Mesendoderm (in vitro differentiated cells): Measurements from ENCODE around the gene DRP2.

Experiments used
- DNase-seq: peaks from one replicate; pipeline ENCODE4 v3.0.0; 2013
- H2AK5ac ChIP-seq: 2 replicates; pipeline ENCODE4 v1.6.1; 2013; ENCODE audit warnings: low read length, inconsistent platforms
- H2BK120ac ChIP-seq: 2 replicates; pipeline ENCODE4 v1.6.1; 2013; ENCODE audit warnings: low read depth, mild to moderate bottlenecking, low read length, moderate library complexity, mixed read lengths
- H2BK15ac ChIP-seq: replicated peaks from 2 replicates; pipeline ENCODE4 v1.6.1; 2013; ENCODE audit warnings: low read depth, mild to moderate bottlenecking, moderate library complexity
- H2BK5ac ChIP-seq: 2 replicates; pipeline ENCODE4 v1.6.1; 2013; ENCODE audit warnings: low read length, inconsistent platforms
- H3K18ac ChIP-seq: 2 replicates; pipeline ENCODE4 v1.6.1; 2013; ENCODE audit warnings: mild to moderate bottlenecking, low read length, mixed read lengths
- H3K23ac ChIP-seq: one replicate; pipeline ENCODE4 v1.6.1; 2013; ENCODE audit warnings: low read length
- H3K27ac ChIP-seq: 2 replicates; pipeline ENCODE4 v1.5.1; 2013; ENCODE audit warnings: low read depth, mild to moderate bottlenecking, inconsistent platforms, low read length, moderate library complexity
- H3K27me3 ChIP-seq: 2 replicates; pipeline ENCODE4 v1.6.1; 2013; ENCODE audit warnings: low read length, control low read depth, mild to moderate bottlenecking, inconsistent platforms; ENCODE audit not compliant: insufficient read depth, poor library complexity
- H3K36me3 ChIP-seq: 2 replicates; pipeline ENCODE4 v1.6.1; 2013; ENCODE audit warnings: low read length, inconsistent platforms; ENCODE audit not compliant: control insufficient read depth, insufficient read depth
- H3K4ac ChIP-seq: one replicate; pipeline ENCODE4 v1.6.1; 2013; ENCODE audit warnings: low read depth, mild to moderate bottlenecking, low read length, moderate library complexity
- H3K4me1 ChIP-seq: 2 replicates; pipeline ENCODE4 v1.6.1; 2013; ENCODE audit warnings: low read depth, low read length, inconsistent platforms; ENCODE audit not compliant: control insufficient read depth
- H3K4me2 ChIP-seq: 2 replicates; pipeline ENCODE4 v1.6.1; 2013; ENCODE audit warnings: low read length
- H3K4me3 ChIP-seq: 2 replicates; pipeline ENCODE4 v1.5.1; 2013; ENCODE audit warnings: mild to moderate bottlenecking, low read length
- H3K56ac ChIP-seq: one replicate; pipeline ENCODE4 v1.6.1; 2013; ENCODE audit warnings: low read length
- H3K79me1 ChIP-seq: 2 replicates; pipeline ENCODE4 v1.6.1; 2013; ENCODE audit warnings: low read length, inconsistent platforms
- H3K79me2 ChIP-seq: 2 replicates; pipeline ENCODE4 v1.6.1; 2013; ENCODE audit warnings: mild to moderate bottlenecking, low read length; ENCODE audit not compliant: control insufficient read depth, insufficient read depth
- H3K9ac ChIP-seq: 2 replicates; pipeline ENCODE4 v1.6.1; 2013; ENCODE audit warnings: low read length, inconsistent platforms
- H4K5ac ChIP-seq: one replicate; pipeline ENCODE4 v1.6.1; 2013; ENCODE audit warnings: low read length
- H4K8ac ChIP-seq: one replicate; pipeline ENCODE4 v1.6.1; 2013; ENCODE audit warnings: low read depth, mild to moderate bottlenecking, control low read depth, low read length, moderate library complexity
- WGBS: extraction: QIAGEN DNeasy Blood & Tissue Kit; methylation state at CpG from one replicate; pipeline ENCODE4 v1.1.7; 2013; ENCODE audit warnings: low lambda C conversion rate, missing lambda C conversion rate; ENCODE audit not compliant: insufficient coverage; ENCODE audit errors: extremely low coverage; 5-methylcytosine and 5-hydroxymethylcytosine counted together

The DRP2 gene

GRCh38 chrX:101208152-101208905 lies 11.3 kb upstream of the DRP2 start:
- Histone ChIP-seq H3K36me3 (no peaks in the 10 kb centered on the region), H3K4me1 (no peaks in the 10 kb centered on the region), H2AK5ac (no peak overlapping the region), H3K23ac (no peak overlapping the region), H2BK5ac (no peak overlapping the region), H3K27me3 (no peaks in the 10 kb centered on the region), H2BK15ac (no peak overlapping the region), H3K4ac (no peak overlapping the region), H2BK120ac (no peak overlapping the region), H3K9ac (no peak overlapping the region), H4K5ac (no peak overlapping the region), H3K79me1 (no peaks in the 10 kb centered on the region), H3K27ac (no peak overlapping the region), H3K18ac (no peak overlapping the region), H3K79me2 (no peaks in the 10 kb centered on the region), H3K56ac (no peak overlapping the region), H4K8ac (no peak overlapping the region), H3K4me3 (no peak overlapping the region), H3K4me2 (no peak overlapping the region)
- DNase-seq = no peak
- WGBS = no CpG with 5 or more reads among the region's 4 CpGs

- H4K5ac ChIP-seq = no peak overlapping the region
- no peak overlapping the region for H3K18ac ChIP-seq
- H3K27ac ChIP-seq = no peak overlapping the region
- H3K9ac ChIP-seq = no peak overlapping the region
- no peak overlapping the region for H3K56ac ChIP-seq
- no peak overlapping the region for H2BK5ac ChIP-seq
- no peaks in the 10 kb centered on the region for H3K27me3 ChIP-seq
- no peak overlapping the region for H3K4me2 ChIP-seq
- H2AK5ac ChIP-seq = no peak overlapping the region
- H2BK15ac ChIP-seq = no peak overlapping the region
- no peaks in the 10 kb centered on the region for H3K4me1 ChIP-seq
- no peak overlapping the region for H2BK120ac ChIP-seq
- H3K36me3 ChIP-seq = no peaks in the 10 kb centered on the region
- WGBS = no CpG with 5 or more reads among the region's 1 CpG
- DNase-seq = no peak
- H4K8ac ChIP-seq = no peak overlapping the region
- no peak overlapping the region for H3K23ac ChIP-seq
- H3K4ac ChIP-seq = no peak overlapping the region
- no peaks in the 10 kb centered on the region for H3K79me2 ChIP-seq
- no peaks in the 10 kb centered on the region for H3K79me1 ChIP-seq
- no peak overlapping the region for H3K4me3 ChIP-seq
Observed at GRCh38 chrX:101210630-101211029, 9.0 kb upstream of the DRP2 start.

- Histone ChIP-seq H3K27ac (no peak overlapping the region), H2BK15ac (no peak overlapping the region), H3K4me3 (no peak overlapping the region), H3K56ac (no peak overlapping the region), H3K9ac (no peak overlapping the region), H3K79me2 (no peaks in the 10 kb centered on the region), H3K4ac (no peak overlapping the region), H3K36me3 (no peaks in the 10 kb centered on the region), H2BK120ac (no peak overlapping the region), H3K4me2 (no peak overlapping the region), H3K23ac (no peak overlapping the region), H4K5ac (no peak overlapping the region), H3K79me1 (no peaks in the 10 kb centered on the region), H3K18ac (no peak overlapping the region), H2BK5ac (no peak overlapping the region), H4K8ac (no peak overlapping the region), H2AK5ac (no peak overlapping the region), H3K4me1 (no peaks in the 10 kb centered on the region), H3K27me3 (no peaks in the 10 kb centered on the region)
- no peak for DNase-seq
- no CpG with 5 or more reads among the region's 6 CpGs for WGBS
Observed at GRCh38 chrX:101217689-101218088, 1.9 kb upstream of the DRP2 start.

- H3K27ac ChIP-seq = no peak overlapping the region
- H4K8ac ChIP-seq = no peak overlapping the region
- no peak overlapping the region for H2BK5ac ChIP-seq
- no peak overlapping the region for H2BK120ac ChIP-seq
- H3K18ac ChIP-seq = no peak overlapping the region
- no peaks in the 10 kb centered on the region for H3K36me3 ChIP-seq
- peak; percentile 45 for DNase-seq
- H3K4me1 ChIP-seq = no peaks in the 10 kb centered on the region
- H2AK5ac ChIP-seq = no peak overlapping the region
- H3K79me1 ChIP-seq = no peaks in the 10 kb centered on the region
- no peak overlapping the region for H3K56ac ChIP-seq
- WGBS = no CpG with 5 or more reads among the region's 12 CpGs
- H3K4ac ChIP-seq = no peak overlapping the region
- H4K5ac ChIP-seq = no peak overlapping the region
- H3K4me3 ChIP-seq = no peak overlapping the region
- H3K4me2 ChIP-seq = no peak overlapping the region
- H3K9ac ChIP-seq = no peak overlapping the region
- H3K27me3 ChIP-seq = no peaks in the 10 kb centered on the region
- no peak overlapping the region for H2BK15ac ChIP-seq
- no peak overlapping the region for H3K23ac ChIP-seq
- H3K79me2 ChIP-seq = no peaks in the 10 kb centered on the region
Observed at GRCh38 chrX:101219864-101220346, 319 bp downstream of the DRP2 start.

- Histone ChIP-seq H3K18ac (no peak overlapping the region), H2BK120ac (no peak overlapping the region), H3K4me3 (no peak overlapping the region), H3K23ac (no peak overlapping the region), H2BK5ac (no peak overlapping the region), H3K56ac (no peak overlapping the region), H4K8ac (no peak overlapping the region), H4K5ac (no peak overlapping the region), H2BK15ac (no peak overlapping the region), H3K9ac (no peak overlapping the region), H3K27ac (no peak overlapping the region), H3K79me2 (no peaks in the 10 kb centered on the region), H3K36me3 (no peaks in the 10 kb centered on the region), H3K4me2 (no peak overlapping the region), H3K27me3 (no peaks in the 10 kb centered on the region), H3K4me1 (no peaks in the 10 kb centered on the region), H2AK5ac (no peak overlapping the region), H3K79me1 (no peaks in the 10 kb centered on the region), H3K4ac (no peak overlapping the region)
- no CpG with 5 or more reads among the region's 4 CpGs for WGBS
- DNase-seq = peak; percentile 21
Observed at GRCh38 chrX:101220662-101221260, 1.2 kb downstream of the DRP2 start.
